Epithelial cell of prostate (primary cell): ENCODE data around the gene BTBD2.
A peak's percentile ranks its signal among the peaks of the same experiment; 100 is the strongest.

Source experiments
- DNase-seq: peaks from one replicate; pipeline ENCODE4 v3.0.0-alpha.2; 2011; ENCODE audit warnings: low read depth, low spot score
- H3K27ac ChIP-seq: fragments of 450-650 bp; 2 replicates; pipeline ENCODE4 v1.5.1; 2017; ENCODE audit warnings: mild to moderate bottlenecking

Gene BTBD2

DNA sequence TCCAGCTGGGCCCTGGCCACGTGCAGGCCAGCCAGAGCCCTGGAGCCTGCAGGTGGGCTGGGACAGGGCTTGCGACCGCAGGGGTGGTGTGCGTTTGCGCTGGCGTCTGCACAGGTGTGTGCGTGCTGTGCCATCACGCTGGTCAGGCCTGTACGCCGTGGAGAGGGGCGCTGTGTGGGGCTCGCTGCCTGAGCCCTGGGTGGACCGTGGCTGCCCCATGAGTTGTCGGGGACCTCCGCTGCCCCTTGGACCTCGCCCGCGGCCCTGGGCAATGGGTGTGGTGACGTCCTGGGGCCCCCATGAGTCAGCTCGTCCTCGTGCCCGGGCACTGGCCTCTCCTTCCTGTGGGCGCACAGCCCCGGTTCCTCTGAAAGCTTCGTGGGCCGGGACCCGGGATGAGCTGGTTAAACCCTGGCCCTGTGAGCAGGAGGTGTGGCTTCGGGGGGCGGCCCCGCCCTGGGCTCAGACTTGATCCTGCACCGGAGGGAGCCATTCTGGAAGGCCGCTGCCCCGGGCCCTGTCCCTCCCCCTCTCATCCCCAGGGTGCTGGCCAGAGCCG lies 67.8 kb downstream of the BTBD2 start:
- no peak for DNase-seq
- no peak overlapping the region for H3K27ac ChIP-seq

DNA sequence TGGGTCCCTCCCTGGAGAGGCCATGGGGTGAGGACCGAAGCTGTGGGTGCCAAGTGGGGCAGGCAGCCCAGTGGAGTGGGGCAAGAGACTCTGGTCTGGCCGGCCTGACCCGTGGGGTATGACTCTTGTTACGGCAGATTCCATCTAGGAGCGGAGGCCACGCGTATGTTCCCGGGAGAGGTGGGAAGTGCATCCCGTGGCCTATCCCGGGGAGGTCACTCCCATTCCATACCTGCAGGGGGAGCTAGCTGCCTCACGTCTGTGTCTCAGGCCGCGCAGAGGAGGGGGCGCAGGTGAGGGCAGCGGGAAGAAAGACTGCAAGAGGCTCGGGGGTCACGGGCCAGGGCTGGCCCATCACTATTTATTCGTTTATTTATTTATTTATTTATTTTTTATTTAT lies 69.6 kb downstream of the BTBD2 start:
- no peak overlapping the region for H3K27ac ChIP-seq
- no peak for DNase-seq

DNA sequence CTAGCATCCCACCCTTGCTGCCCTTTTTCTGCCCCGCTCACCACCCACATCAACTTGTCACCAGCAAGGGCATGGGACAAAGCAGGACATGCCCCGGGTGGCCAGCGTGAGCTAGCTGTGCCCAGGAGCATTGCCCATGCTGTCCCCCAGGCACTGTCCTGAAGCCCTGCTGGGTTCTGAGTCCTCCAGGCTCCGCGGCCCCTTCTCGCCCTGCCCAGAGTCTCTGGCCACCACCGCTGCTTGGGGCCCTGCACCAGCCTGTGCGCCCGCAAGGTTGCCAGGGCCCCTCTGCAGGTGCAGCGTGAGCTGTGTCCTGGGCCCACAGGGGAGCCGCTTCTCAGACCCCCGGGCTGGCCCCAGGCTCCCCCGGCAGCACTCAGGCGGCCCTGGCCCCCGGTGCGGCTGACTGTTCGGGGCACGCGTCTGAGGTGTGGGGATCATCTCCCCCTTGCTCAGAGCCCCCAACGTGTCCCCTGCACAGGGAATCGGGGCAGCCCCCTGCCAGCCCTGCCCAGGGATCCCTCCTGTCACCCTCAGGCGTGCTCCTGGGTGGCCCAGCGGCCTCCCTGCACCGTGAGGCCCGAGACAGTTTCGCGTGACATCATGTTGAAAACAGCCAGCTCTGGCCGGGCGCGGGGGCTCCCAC lies 70.5 kb downstream of the BTBD2 start:
- no peak overlapping the region for H3K27ac ChIP-seq
- no peak for DNase-seq

DNA sequence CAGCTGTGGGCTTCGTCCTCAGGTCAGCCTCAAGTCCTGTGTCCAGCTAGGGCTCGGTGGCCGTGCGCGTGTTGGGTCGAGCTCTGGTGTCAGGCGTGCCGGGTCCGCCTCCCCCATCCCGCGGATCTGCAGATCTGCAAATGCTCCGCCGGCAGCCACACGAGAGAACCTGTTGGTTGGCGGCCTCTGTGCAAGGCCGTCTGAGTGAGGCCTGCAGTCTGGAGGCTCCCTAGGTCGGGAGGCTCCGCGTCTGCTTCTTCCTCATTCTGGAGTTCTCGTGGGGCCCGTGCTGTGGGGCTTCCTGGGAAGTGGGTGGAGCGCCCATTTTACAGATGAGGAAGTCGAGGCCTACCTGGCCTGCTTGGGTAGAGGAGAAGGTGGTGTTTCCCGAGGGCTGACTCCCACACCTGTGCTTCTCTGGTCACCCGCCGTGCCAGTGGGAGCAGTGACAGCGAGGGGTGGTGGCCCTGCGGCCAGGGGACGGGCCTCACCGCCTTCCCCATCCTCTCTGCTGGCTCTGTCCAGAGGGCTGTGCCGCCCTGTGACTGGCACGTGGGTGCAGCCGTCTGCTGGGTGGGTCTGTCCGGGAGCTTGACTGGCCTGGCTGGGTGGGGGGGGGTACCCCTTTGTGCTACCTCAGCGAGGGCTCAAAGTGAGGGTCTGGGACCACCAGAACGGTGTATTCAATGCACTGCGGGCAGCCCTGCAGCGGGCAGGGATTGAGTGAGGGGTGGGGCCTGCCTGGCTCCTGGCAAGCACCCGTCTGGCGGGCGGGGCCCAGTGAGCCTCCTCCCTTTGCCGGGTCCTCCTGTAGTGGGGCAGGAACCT lies 71.2 kb downstream of the BTBD2 start:
- DNase-seq, result no peak
- no peak overlapping the region for H3K27ac ChIP-seq

DNA sequence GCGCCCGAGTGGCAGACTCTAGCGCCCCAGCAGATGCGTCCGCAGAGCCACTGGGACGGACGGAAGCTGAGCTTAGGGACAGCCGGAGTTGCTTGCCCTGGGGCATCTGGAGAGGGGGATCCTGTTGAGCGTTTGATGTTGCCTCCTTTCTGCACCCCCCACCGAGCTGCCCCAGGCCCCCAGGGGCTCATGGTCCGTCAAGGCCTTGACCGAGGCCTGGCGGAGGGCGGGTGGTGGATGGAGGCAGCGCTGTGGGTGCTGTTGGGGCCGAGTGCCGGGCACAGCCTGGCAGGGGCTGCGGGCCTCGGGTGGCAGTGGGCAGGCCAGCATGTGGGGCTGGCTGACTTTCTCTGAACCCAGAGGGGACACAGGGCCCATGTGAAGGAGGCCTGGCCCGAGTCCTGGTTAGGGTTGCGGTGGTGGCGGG lies 71.8 kb downstream of the BTBD2 start:
- no peak for DNase-seq
- H3K27ac ChIP-seq, result no peak overlapping the region

DNA sequence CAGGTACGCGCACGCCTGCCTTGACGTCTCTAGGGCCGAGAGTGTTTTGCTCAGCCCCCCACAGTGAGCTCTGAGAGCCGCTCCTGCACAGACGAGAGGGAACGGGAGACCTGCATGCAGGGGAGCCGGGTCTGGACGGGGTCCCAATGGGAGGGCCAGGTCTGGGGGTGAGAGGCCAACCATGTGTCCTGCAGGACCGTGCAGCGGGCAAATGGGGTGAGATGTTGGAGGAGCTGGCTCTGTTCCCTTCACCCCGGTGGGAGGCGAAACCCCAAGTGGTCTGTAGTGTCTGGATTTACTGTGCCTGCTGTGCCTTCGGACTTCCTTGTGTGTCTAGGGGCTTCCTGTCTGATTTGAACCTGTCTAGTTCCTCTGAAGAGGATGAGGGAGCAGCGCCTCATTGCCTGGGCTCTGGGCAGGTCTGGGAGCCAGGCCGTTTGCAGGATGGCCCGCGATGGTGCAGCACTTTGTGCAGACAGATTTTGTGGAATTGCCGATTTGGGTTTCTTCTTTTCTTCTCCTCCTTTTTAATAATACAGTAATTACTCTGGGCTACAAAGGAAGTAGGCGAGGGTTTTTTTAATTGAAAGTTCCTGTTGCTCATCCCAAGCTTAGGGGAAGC lies 72.5 kb downstream of the BTBD2 start:
- H3K27ac ChIP-seq, result peak overlapping the region; percentile 99
- no peak for DNase-seq

DNA sequence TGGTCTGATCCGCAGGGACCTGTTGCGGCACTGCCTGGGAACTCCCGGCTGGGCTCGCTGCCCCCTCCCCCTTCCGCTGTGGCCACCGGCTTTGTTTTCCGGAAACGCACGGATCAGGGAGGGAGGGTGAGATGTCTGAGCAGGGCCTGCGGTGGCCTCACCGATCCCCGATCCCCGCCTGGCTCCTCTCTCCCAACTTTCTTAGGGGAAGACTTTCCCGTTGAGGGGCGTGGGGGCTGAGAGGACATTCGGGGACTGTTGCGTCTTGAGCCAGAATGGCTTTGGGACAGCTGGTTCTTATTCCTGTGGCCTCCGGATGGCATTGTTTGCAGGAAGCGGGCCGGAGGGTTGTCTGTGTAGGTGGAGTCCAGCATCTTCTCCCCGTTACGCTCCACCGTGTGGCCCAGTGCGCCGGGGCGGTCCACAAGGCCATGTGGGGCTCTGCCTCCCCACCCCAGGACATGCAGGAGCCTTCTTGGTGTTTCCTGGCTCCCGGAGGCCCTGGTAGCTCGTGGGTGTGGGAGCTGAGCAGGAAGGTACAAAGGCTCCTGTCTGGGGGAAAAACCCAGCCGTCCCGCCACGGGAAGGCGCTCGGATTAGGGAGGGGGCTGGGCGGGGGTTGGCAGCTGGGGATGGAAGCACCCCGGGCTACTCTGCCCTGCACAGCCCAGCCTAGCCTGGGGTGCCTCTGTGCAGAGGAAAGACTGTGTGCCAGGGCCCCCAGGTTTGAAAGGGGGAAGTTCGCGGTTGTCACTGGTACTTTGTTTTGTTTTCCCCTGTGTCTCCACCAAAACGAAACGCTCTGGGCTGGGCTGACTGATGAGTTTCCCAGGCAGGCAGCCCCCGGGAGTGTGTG lies 73.2 kb downstream of the BTBD2 start:
- H3K27ac ChIP-seq, result peak overlapping the region; percentile 99
- no peak for DNase-seq

DNA sequence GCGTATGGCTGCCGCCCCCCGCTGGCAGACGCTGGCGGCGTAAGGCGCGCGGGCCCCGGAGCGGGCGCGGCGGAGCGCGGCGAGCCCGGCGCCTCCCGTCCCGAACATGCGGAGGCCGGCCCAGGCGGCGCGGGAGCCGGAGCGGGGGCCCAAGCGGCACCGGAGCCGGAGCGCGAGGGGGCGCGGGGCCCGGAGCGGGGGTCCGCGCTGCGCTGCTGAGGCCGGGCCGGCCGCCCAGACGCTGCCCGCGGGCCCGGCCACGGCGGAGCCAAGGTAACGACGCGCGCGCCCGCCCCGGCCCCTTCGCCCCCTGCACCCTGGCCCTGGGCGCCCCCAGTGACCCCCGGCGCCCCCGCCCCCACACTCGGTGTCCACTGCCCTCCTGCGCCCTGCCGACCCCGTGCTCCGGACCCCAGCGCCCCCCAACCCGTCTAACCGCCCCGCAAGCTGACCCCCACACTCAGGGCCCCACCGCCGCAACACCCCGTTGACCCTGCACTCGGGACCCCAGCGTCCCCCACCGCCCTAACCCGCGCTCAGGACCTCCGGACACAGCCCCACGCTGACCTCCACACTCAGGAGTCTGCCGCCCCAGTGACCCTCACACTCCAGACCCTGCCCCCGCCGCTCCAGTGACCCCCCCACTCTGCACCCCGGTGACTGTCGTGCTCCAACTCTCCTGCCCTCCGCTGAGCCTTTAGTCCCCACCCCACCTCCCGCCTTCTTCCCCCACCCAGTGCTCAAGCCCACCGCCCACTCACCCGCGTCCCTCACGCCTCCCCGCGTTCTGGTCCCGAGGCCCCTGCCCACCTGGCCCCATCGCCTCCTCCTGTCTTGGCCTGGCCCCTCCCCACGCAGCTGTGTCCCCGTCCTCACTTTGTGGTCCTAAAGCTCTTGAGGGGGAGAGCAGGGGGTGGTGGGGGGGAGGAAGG lies 74.1 kb downstream of the BTBD2 start, which contains the start of gene CSNK1G2:
CSNK1G2 (plus strand) TSS at position 27 of the 932 bp plus-strand sequence. CDS start 28,601 bp downstream, outside the sequence.
- peak within 1 kb of the TSS; percentile 99 for H3K27ac ChIP-seq
- no peak for DNase-seq

DNA sequence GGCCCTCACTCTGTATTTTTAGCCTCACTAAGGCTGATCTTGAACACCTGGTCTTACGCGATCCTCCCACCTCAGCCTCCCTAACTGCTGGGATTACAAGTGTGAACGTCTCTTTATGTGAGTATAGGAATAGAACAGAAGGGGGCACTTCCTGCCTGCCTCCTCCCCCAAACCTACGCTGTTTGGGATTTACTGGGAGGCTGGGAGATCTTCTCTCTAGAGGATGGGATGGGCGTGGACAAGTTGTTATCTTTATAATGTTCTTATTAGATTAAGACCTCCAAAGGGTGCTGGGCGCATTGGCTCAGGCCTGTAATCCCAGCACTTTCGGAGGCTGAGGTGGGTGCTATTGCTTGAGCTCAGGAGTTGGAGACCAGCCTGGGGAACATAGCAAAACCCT lies 77.4 kb downstream of the BTBD2 start:
- H3K27ac ChIP-seq, result no peak overlapping the region
- no peak for DNase-seq

DNA sequence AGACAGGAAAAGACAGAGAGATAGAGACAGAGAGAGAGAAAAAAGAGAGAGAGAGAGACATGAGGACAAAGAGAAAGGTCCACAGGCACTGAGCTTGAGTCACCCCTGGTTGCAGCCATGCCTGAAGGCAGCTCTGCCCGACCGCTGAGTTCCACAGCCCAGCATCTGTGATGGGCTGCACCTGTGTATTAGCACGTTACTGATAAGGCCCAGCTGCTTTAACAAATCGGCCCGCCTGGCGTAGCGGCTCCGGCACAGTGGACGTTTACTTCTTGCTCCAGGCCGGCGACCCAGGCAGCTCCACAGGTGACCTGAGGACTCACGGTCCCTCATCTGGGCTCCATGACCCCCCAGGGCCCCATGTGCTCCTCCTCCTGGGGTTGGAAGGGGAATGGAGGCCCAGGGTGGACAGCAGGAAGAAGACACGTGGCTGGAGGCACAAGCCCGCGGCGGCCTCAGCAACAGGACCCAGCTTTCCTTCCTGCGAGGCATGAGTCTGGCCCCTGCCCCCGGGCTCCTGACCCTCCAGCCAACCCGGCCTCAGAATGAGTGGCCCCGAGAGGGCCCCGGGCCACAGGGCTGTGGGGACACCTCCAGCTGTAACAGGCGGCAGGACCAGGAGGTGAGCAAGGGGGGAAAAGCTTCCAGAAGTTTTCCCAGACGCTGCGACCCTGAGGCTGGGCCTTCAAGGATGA lies 78.5 kb downstream of the BTBD2 start:
- no peak overlapping the region for H3K27ac ChIP-seq
- DNase-seq, result no peak

DNA sequence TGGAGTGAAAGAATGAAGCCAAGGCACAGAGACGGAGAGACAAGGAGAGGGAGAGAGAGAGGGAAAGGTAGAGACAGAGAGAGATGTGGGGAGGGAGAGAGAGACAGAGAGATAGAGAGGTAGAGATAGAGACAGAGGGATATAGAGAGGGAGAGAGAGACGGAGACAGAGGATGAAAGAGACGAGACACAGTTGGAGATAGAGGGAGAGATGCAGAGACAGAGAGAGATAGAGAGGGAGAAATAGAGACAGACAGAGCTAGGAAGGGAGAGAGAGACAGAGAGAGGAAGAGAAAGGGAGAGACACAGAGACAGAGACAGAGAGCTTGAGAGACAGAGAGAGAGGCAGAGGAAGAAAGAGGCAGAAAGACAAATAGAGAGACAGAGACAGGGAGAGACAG lies 79.1 kb downstream of the BTBD2 start:
- H3K27ac ChIP-seq, result no peak overlapping the region
- DNase-seq, result no peak

DNA sequence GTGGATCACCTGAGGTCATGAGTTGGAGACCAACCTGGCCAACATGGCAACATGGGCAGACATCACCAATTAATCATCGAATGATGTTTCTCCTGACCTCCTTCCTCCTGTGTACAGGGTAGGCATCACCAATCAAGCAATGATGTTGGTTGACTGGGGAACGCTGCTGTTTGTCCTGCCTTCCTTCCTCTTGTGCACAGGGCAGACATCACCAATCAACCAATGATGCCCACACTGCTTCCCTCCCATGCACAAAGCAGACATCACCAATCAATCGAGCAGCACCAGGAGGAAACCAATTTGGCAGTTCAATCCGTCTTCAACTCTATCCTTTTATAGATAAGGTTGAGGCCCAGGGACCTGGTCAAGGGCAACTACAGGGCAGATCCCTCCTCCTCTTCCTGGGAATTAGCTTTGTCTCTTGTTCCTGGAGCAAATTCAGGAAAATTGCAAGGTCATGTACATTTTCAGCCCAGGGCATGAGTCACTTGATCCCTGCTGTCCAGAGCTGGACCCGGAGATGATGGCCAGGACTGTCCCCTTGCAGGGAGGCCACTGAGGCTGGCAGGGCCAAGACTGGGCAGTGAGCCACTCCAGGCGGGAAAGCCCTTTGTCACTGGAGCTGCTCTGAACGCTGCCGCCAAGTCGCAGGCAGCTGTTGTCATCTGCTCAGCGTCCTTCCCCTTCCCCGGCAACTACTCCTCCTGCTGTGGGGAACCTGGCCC lies 79.9 kb downstream of the BTBD2 start:
- H3K27ac ChIP-seq, result no peak overlapping the region
- DNase-seq, result no peak
